ENCODE data around the gene ATE1.

DNA sequence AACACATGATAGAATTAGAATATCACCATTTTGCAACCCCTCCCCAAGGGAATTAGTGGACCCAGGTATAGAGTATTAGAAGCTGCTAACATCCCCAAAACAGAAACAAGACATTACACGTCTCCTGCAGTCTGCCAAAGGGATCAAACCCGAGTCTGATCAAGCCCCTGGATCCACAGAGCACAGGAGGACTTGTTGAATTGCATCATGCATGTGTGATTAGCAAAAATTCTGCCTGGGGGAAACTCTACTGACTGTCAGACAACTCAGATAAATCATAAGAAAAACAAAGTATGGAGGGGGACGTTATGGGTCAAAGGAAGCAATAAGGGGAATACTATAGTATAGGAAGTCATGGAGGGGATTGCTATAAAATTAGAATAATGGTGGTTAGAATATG lies 212.8 kb downstream of the ATE1 start:
- TF ChIP-seq, protein P1, sequence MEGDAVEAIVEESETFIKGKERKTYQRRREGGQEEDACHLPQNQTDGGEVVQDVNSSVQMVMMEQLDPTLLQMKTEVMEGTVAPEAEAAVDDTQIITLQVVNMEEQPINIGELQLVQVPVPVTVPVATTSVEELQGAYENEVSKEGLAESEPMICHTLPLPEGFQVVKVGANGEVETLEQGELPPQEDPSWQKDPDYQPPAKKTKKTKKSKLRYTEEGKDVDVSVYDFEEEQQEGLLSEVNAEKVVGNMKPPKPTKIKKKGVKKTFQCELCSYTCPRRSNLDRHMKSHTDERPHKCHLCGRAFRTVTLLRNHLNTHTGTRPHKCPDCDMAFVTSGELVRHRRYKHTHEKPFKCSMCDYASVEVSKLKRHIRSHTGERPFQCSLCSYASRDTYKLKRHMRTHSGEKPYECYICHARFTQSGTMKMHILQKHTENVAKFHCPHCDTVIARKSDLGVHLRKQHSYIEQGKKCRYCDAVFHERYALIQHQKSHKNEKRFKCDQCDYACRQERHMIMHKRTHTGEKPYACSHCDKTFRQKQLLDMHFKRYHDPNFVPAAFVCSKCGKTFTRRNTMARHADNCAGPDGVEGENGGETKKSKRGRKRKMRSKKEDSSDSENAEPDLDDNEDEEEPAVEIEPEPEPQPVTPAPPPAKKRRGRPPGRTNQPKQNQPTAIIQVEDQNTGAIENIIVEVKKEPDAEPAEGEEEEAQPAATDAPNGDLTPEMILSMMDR (IDR thresholded peaks at IDR 0.05 in 2 of 3, conservative IDR thresholded peaks at IDR 0.05 in 1 of 3; ENCODE audit: borderline replicate concordance in 1 of 3, insufficient read depth in 1 of 3, low read depth in 2 of 3, low read length in 2 of 3): no peak
- TF ChIP-seq POLR2A (IDR thresholded peaks at IDR 0.05; ENCODE audit: borderline replicate concordance, extremely low read depth, insufficient read depth, insufficient read length) (no peak), JUND (IDR thresholded peaks at IDR 0.05) (no peak), TCF7L2 (IDR thresholded peaks at IDR 0.05; ENCODE audit: borderline replicate concordance, extremely low read depth, insufficient read depth, insufficient read length) (no peak), CEBPB (IDR thresholded peaks at IDR 0.05; ENCODE audit: low read depth) (no peak), ZNF274 (IDR thresholded peaks at IDR 0.05; ENCODE audit: low read depth, low read length) (no peak), EZH2 (IDR thresholded peaks at IDR 0.05) (no peak)
- TF ChIP-seq, protein P2, sequence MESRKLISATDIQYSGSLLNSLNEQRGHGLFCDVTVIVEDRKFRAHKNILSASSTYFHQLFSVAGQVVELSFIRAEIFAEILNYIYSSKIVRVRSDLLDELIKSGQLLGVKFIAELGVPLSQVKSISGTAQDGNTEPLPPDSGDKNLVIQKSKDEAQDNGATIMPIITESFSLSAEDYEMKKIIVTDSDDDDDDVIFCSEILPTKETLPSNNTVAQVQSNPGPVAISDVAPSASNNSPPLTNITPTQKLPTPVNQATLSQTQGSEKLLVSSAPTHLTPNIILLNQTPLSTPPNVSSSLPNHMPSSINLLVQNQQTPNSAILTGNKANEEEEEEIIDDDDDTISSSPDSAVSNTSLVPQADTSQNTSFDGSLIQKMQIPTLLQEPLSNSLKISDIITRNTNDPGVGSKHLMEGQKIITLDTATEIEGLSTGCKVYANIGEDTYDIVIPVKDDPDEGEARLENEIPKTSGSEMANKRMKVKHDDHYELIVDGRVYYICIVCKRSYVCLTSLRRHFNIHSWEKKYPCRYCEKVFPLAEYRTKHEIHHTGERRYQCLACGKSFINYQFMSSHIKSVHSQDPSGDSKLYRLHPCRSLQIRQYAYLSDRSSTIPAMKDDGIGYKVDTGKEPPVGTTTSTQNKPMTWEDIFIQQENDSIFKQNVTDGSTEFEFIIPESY (IDR thresholded peaks at IDR 0.05; ENCODE audit: extremely low read depth, insufficient replicate concordance, low read length): no peak
- TF ChIP-seq, protein P3, sequence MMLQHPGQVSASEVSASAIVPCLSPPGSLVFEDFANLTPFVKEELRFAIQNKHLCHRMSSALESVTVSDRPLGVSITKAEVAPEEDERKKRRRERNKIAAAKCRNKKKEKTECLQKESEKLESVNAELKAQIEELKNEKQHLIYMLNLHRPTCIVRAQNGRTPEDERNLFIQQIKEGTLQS (IDR thresholded peaks at IDR 0.05): no peak
- TF ChIP-seq, protein P4, sequence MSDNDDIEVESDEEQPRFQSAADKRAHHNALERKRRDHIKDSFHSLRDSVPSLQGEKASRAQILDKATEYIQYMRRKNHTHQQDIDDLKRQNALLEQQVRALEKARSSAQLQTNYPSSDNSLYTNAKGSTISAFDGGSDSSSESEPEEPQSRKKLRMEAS (IDR thresholded peaks at IDR 0.05): no peak

Measured in HCT116 (cell line).